Chondrocyte (in vitro differentiated cells): ENCODE results near the gene TFDP3. TPM values are rescaled to one million over a fixed set of nuclear protein-coding genes. Genes with fewer than 3 reads are reported as not detected.

Experiments
- DNase-seq: peaks from one replicate; pipeline ENCODE4 v3.0.0; 2021; ENCODE audit warnings: mixed read lengths, low spot score
- H3K27ac Mint-ChIP-seq: one replicate; pipeline ENCODE4 v1.8.0; 2021; ENCODE audit warnings: mild to moderate bottlenecking, moderate library complexity, mixed read lengths; ENCODE audit not compliant: unreplicated experiment
- H3K27me3 Mint-ChIP-seq: 2 replicates; pipeline ENCODE4 v1.8.0; 2021; ENCODE audit warnings: low read depth, mixed read lengths
- H3K36me3 Mint-ChIP-seq: 2 replicates; pipeline ENCODE4 v1.8.0; 2021; ENCODE audit warnings: low read depth, mixed read lengths
- H3K4me1 Mint-ChIP-seq: 2 replicates; pipeline ENCODE4 v1.8.0; 2021; ENCODE audit warnings: low read depth, mild to moderate bottlenecking, mixed read lengths
- H3K4me3 Mint-ChIP-seq: one replicate; pipeline ENCODE4 v1.8.0; 2021; ENCODE audit warnings: mild to moderate bottlenecking, moderate library complexity, mixed read lengths; ENCODE audit not compliant: unreplicated experiment
- H3K9me3 Mint-ChIP-seq: 2 replicates; pipeline ENCODE4 v1.8.0; 2021; ENCODE audit warnings: low read depth, mixed read lengths
- CTCF ChIP-seq: fragments of 200-600 bp; sonication (generic); IDR thresholded peaks from 2 replicates; pipeline ENCODE4 v1.5.0; 2021; ENCODE audit warnings: antibody characterized with exemption, mild to moderate bottlenecking, moderate library complexity
- total RNA-seq: library from RNA; stranded (reverse); gene quantifications from 3 replicates; pipeline ENCODE4 v1.2.1, GENCODE V29; 2021

TFDP3 gene
- total RNA-seq, 1 donor from 2014 or later: not detected

GRCh38 chrX:133179500-133179899 is 38.7 kb downstream of the TFDP3 start:
- Mint-ChIP-seq H3K27me3 (no peaks in the 10 kb centered on the region), H3K27ac (no peak overlapping the region), H3K4me3 (no peak overlapping the region), H3K9me3 (no peaks in the 10 kb centered on the region), H3K36me3 (no peaks in the 10 kb centered on the region), H3K4me1 (no peaks in the 10 kb centered on the region)
- peak; percentile 21 for TF ChIP-seq CTCF
- DNase-seq: no peak

- TF ChIP-seq CTCF: no peak
- Mint-ChIP-seq H3K9me3 (no peaks in the 10 kb centered on the region), H3K4me1 (peaks cover 4% of the 10 kb centered on the region)
Measured at GRCh38 chrX:133177202-133177601, 41.0 kb downstream of the TFDP3 start.

GRCh38 chrX:133175605-133176004 is 42.5 kb downstream of the TFDP3 start:
- Mint-ChIP-seq H3K4me3 (no peak overlapping the region), H3K9me3 (no peaks in the 10 kb centered on the region), H3K36me3 (no peaks in the 10 kb centered on the region), H3K27ac (no peak overlapping the region), H3K27me3 (no peaks in the 10 kb centered on the region), H3K4me1 (peaks cover 6% of the 10 kb centered on the region)
- DNase-seq: no peak
- no peak for TF ChIP-seq CTCF

More at GRCh38 chrX:133177202-133177601, 41.0 kb downstream of the TFDP3 start:
- H3K27me3 Mint-ChIP-seq: no peaks in the 10 kb centered on the region
- no peaks in the 10 kb centered on the region for H3K36me3 Mint-ChIP-seq
- no peak for DNase-seq
- H3K4me3 Mint-ChIP-seq: no peak overlapping the region
- H3K27ac Mint-ChIP-seq: no peak overlapping the region

- H3K36me3 Mint-ChIP-seq: no peaks in the 10 kb centered on the region
Measured at GRCh38 chrX:133175162-133175561, 43.0 kb downstream of the TFDP3 start.

GRCh38 chrX:133171962-133172708 is 46.0 kb downstream of the TFDP3 start:
- Mint-ChIP-seq H3K27me3 (no peaks in the 10 kb centered on the region), H3K36me3 (no peaks in the 10 kb centered on the region), H3K4me3 (no peak overlapping the region), H3K27ac (no peak overlapping the region), H3K4me1 (peaks cover 11% of the 10 kb centered on the region), H3K9me3 (no peaks in the 10 kb centered on the region)
- DNase-seq: no peak
- TF ChIP-seq CTCF: peak; percentile 90

More at GRCh38 chrX:133175162-133175561, 43.0 kb downstream of the TFDP3 start:
- Mint-ChIP-seq H3K9me3 (no peaks in the 10 kb centered on the region), H3K4me1 (peaks cover 6% of the 10 kb centered on the region), H3K4me3 (no peak overlapping the region), H3K27me3 (no peaks in the 10 kb centered on the region), H3K27ac (no peak overlapping the region)
- no peak for DNase-seq
- TF ChIP-seq CTCF: no peak

Other genes starting within 250 kb of the TFDP3 start
- 0.17 TPM in 1 of 3 replicates, not detected in the others for gene USP26, start 121.2 kb downstream of the TFDP3 start, total RNA-seq
- gene GPC4, start 197.1 kb upstream of the TFDP3 start, total RNA-seq: 64.6 to 94.8 TPM (median 67.6 TPM) in 3 replicates